ENCODE results near the gene SCAF1.

DNA sequence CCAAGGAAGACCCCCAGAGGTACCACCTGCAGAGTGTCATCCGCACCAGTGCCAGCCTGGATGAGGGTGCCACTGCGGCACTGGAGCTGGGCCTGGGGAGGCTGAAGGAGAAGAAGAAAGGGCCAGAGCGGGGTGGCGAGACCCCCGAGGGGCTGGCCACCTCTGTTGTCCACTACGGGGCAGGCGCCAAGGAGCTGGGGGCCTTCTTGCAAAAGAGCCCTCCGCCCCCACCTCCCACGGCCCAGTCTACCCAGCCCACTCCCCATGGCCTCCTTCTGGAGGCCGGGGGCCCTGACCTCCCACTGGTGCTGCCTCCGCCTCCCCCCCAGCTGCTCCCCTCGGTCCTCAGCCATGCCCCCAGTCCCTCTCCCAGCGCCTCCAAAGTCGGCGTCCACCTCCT, 45.6 kb upstream of the SCAF1 start:
- TF ChIP-seq, protein P1, sequence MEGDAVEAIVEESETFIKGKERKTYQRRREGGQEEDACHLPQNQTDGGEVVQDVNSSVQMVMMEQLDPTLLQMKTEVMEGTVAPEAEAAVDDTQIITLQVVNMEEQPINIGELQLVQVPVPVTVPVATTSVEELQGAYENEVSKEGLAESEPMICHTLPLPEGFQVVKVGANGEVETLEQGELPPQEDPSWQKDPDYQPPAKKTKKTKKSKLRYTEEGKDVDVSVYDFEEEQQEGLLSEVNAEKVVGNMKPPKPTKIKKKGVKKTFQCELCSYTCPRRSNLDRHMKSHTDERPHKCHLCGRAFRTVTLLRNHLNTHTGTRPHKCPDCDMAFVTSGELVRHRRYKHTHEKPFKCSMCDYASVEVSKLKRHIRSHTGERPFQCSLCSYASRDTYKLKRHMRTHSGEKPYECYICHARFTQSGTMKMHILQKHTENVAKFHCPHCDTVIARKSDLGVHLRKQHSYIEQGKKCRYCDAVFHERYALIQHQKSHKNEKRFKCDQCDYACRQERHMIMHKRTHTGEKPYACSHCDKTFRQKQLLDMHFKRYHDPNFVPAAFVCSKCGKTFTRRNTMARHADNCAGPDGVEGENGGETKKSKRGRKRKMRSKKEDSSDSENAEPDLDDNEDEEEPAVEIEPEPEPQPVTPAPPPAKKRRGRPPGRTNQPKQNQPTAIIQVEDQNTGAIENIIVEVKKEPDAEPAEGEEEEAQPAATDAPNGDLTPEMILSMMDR (IDR thresholded peaks at IDR 0.05; ENCODE audit: low read length): no peak
- no peak for TF ChIP-seq EZH2 (IDR thresholded peaks at IDR 0.05; ENCODE audit: borderline replicate concordance, low read length)
